ENCODE results near the gene FOXB2. TPM values are rescaled to one million over a fixed set of nuclear protein-coding genes. Genes with fewer than 3 reads are reported as not detected.

The FOXB2 gene
- total RNA-seq, 1 donor from 2014 or later: not detected

GRCh38 chr9:76999261-76999660 lies 20.2 kb upstream of the FOXB2 start:
- H3K27ac Mint-ChIP-seq (ENCODE audit: unreplicated experiment): no peak overlapping the region
- H3K36me3 Mint-ChIP-seq (ENCODE audit: unreplicated experiment): no peaks in the 10 kb centered on the region
- H3K4me1 Mint-ChIP-seq (ENCODE audit: low read depth, unreplicated experiment): no peaks in the 10 kb centered on the region
- no peaks in the 10 kb centered on the region for H3K27me3 Mint-ChIP-seq (ENCODE audit: unreplicated experiment)
- no peak overlapping the region for H3K4me3 Mint-ChIP-seq (ENCODE audit: unreplicated experiment)
- H3K9me3 Mint-ChIP-seq (ENCODE audit: unreplicated experiment): peaks cover 2% of the 10 kb centered on the region
- TF ChIP-seq CTCF (IDR thresholded peaks at IDR 0.05; ENCODE audit: partially characterized antibody, unreplicated experiment): no peak
- DNase-seq: no peak

DNA sequence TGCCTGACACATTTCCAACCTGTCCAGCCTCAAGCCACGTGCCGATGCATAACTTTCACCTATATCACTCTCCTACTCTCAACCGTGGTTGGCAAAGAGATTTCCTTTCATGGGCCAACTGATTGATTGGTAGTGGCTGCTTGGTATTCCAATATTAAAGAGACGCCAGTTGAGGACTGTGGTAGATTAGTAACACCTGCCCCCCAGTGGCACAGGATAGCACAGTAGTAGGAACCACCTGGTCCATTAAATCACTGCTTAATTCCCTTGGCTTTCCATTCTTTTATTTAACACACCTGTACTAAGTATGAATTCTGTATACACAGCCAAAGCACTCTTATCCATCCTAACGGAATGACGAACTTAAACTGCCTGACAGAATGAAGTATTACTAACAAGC lies 19.1 kb upstream of the FOXB2 start:
- TF ChIP-seq CTCF (IDR thresholded peaks at IDR 0.05; ENCODE audit: partially characterized antibody, unreplicated experiment): no peak
- DNase-seq: no peak

GRCh38 chr9:77003366-77003765 lies 16.1 kb upstream of the FOXB2 start:
- no peak for DNase-seq
- Mint-ChIP-seq H3K27me3 (ENCODE audit: unreplicated experiment) (no peaks in the 10 kb centered on the region), H3K36me3 (ENCODE audit: unreplicated experiment) (no peaks in the 10 kb centered on the region), H3K4me3 (ENCODE audit: unreplicated experiment) (no peak overlapping the region), H3K9me3 (ENCODE audit: unreplicated experiment) (peaks cover 2% of the 10 kb centered on the region), H3K4me1 (ENCODE audit: low read depth, unreplicated experiment) (no peaks in the 10 kb centered on the region), H3K27ac (ENCODE audit: unreplicated experiment) (no peak overlapping the region)
- TF ChIP-seq CTCF (IDR thresholded peaks at IDR 0.05; ENCODE audit: partially characterized antibody, unreplicated experiment): no peak

More for the DNA sequence above, 19.1 kb upstream of the FOXB2 start:
- H3K27ac Mint-ChIP-seq (ENCODE audit: unreplicated experiment): no peak overlapping the region
- H3K4me1 Mint-ChIP-seq (ENCODE audit: low read depth, unreplicated experiment): no peaks in the 10 kb centered on the region
- H3K9me3 Mint-ChIP-seq (ENCODE audit: unreplicated experiment): peaks cover 2% of the 10 kb centered on the region
- H3K4me3 Mint-ChIP-seq (ENCODE audit: unreplicated experiment): no peak overlapping the region
- H3K36me3 Mint-ChIP-seq (ENCODE audit: unreplicated experiment): no peaks in the 10 kb centered on the region
- no peaks in the 10 kb centered on the region for H3K27me3 Mint-ChIP-seq (ENCODE audit: unreplicated experiment)

DNA sequence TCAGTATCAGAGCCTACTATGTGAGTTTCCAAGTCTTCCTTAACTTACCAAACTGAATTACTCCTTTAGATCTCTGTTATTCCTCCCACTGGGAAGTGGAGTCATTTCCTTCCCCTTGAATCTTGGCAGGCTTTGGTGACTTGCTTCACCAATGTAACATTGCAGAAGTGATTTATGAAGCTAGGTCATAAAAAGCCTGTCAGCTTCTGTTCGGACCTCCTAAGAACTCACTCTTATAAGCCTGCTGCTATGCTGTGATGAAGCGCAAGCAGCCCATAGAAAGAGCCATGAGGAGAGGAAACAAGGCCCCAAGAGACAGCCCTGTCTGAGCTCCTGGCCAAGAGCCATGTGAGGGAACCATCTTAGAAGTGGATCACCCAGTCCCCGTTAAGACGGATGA lies 14.2 kb upstream of the FOXB2 start:
- no peak for DNase-seq
- Mint-ChIP-seq H3K27me3 (ENCODE audit: unreplicated experiment) (no peaks in the 10 kb centered on the region), H3K9me3 (ENCODE audit: unreplicated experiment) (no peaks in the 10 kb centered on the region), H3K27ac (ENCODE audit: unreplicated experiment) (no peak overlapping the region), H3K36me3 (ENCODE audit: unreplicated experiment) (no peaks in the 10 kb centered on the region), H3K4me3 (ENCODE audit: unreplicated experiment) (no peak overlapping the region), H3K4me1 (ENCODE audit: low read depth, unreplicated experiment) (no peaks in the 10 kb centered on the region)
- no peak for TF ChIP-seq CTCF (IDR thresholded peaks at IDR 0.05; ENCODE audit: partially characterized antibody, unreplicated experiment)

- Mint-ChIP-seq H3K27me3 (ENCODE audit: unreplicated experiment) (peaks cover 18% of the 10 kb centered on the region), H3K9me3 (ENCODE audit: unreplicated experiment) (peaks cover 5% of the 10 kb centered on the region), H3K4me3 (ENCODE audit: unreplicated experiment) (no peak overlapping the region), H3K4me1 (ENCODE audit: low read depth, unreplicated experiment) (peaks cover 18% of the 10 kb centered on the region), H3K27ac (ENCODE audit: unreplicated experiment) (no peak overlapping the region), H3K36me3 (ENCODE audit: unreplicated experiment) (no peaks in the 10 kb centered on the region)
- TF ChIP-seq CTCF (IDR thresholded peaks at IDR 0.05; ENCODE audit: partially characterized antibody, unreplicated experiment): no peak
- DNase-seq: no peak
These were observed 8.9 kb upstream of the FOXB2 start for GRCh38 chr9:77010527-77010926.

Measured in glutamatergic neuron (in vitro differentiated cells).